HFF-Myc (cell line): Measurements from ENCODE around the gene PIM3.

ENCODE experiments used
- DNase-seq: peaks from one replicate; pipeline ENCODE4 v3.0.0-alpha.2; 2011; ENCODE audit warnings: low read depth; ENCODE audit errors: extremely low read depth
- H3K4me3 ChIP-seq: replicated peaks from 2 replicates; pipeline ENCODE4 v1.5.1; 2011; ENCODE audit warnings: low read depth, mild to moderate bottlenecking, control low read depth, low read length
- CTCF ChIP-seq: IDR thresholded peaks from 2 replicates; pipeline ENCODE4 v1.5.1; 2012; ENCODE audit warnings: mild to moderate bottlenecking, low read depth, low read length, control low read depth; ENCODE audit errors: missing control alignments

The PIM3 gene

GRCh38 chr22:49934160-49934890 lies 26.2 kb upstream of the PIM3 start:
- DNase-seq, result no peak
- no peak for TF ChIP-seq CTCF

DNA sequence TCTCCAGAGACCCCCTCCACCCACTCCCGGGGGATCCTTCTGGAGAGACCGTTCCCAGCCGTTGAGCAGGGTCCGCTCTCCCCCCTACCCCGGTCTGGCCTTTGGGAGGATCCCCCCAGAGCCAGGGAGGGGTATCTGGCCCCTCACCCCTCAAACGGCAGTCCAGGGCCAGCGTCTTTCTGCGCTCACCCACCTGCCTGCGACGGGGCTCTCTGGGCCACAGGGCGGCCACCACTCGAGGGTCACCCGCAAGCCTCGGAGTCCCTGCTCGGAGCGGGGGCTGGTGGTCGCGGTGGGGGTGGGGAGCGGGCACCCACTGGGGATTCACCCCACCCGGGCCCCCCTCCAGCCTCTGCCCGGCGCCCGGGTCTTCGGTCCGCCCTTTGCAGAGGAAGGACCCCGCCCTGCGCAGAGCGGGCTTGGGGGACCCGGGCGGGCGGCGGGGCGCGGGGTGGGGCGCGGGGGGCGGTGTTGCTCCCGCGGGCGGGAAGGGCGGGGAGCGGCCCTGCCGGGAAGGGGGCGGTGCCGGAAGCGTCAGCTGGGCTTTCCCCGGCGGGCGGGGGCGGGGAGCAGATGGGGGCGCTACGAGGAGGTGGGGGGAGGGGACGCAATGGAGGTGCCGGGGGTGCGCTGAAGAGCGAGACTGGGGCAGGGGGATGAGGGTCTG lies 25.5 kb upstream of the PIM3 start:
- no peak for DNase-seq
- no peak for TF ChIP-seq CTCF
- peak overlapping the region; percentile 27 for H3K4me3 ChIP-seq

More at GRCh38 chr22:49934160-49934890, 26.2 kb upstream of the PIM3 start:
- H3K4me3 ChIP-seq, result peak overlapping the region; percentile 27

GRCh38 chr22:49935561-49935960 lies 25.0 kb upstream of the PIM3 start:
- TF ChIP-seq CTCF, result no peak
- H3K4me3 ChIP-seq, result no peak overlapping the region
- DNase-seq, result no peak

DNA sequence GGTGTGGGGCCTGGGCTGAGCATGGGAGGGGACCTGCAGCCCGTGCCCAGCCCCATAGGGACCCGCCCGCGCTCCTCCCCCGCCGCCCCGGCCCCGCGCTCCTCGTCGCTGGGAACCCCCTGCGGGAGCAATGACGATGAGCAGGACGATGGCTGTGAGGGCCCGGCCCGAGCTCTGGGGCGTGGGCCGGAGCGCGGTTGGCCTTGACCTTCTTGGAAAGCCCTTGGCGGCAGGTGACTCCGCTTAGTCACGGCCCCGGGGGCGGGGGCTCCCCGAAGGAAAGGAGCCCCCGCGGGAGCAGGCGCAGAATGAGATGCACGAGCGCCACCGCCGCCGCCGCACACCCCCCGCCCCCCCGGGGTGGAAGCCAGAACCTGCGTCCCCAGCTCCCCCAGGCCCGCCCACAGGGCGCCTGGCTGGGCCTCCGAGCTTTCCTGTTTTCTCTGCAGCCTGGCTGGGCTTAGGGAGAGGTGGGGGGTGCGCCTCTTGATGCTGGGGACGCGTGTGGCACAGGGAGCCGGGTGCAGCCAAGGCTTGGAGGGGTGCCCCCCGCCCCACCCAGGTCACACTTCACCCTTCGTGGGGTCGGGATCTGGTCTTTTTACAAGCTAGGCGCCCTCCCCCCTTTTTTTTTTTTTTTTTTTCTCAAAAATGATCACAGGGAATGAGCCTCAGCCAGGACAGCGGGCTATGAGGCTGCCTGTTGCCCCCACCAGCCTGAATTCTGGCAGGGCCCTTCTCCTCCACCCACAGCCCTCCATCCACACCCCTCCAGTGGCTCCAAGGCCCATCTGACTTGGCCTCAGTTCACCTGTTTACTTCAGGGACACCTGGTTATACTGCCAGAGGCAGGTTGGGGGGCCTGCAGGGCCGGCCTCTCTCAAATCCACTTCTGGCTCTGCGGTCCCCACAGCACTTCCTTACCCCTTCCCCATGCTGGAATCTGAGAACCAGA lies 24.3 kb upstream of the PIM3 start:
- no peak for DNase-seq
- peak overlapping the region; percentile 13; the same call in 1 of the 2 replicates for H3K4me3 ChIP-seq
- TF ChIP-seq CTCF, result no peak

- no peak overlapping the region for H3K4me3 ChIP-seq
- no peak for TF ChIP-seq CTCF
- no peak for DNase-seq
Measured at GRCh38 chr22:49936973-49937757, 23.4 kb upstream of the PIM3 start.

DNA sequence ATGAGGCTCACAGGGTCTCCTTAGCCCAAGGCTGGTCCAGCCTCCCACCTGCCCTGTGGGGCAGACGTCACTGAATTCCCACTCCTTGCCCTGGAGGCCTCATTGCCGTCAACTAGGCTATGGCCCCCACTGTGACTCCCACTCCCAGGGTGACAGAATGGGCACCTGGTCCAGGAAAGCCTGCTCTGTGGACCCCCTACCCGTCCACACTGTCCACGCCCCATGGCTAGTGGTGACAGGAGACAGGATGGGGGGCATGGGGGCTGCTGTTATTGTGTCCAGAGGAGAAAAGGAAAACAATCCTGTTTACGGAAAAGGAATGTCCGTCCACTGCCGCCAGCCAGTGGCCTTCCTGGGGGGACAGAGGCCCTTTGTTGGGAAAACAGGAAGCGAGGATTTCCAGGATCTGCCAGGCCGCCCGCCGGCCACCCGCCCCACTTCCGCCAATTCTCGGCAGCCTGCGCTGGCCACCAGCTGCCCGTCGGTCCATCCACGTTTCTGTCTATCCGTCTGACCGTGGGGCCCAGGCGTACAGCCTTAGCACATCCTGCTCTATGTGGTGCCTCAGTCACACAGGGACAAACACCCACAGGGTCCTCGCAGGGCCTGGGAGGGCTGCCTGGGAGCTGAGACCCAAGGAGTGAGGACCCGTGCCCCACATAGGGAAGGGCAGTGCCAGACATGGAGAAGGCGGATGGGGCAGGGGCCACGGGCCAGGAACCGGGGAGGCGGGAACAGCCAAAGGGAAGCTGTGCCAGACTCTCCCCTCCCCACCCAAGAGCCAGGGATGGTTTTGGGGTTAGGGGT lies 22.6 kb upstream of the PIM3 start:
- TF ChIP-seq CTCF, result no peak
- no peak overlapping the region for H3K4me3 ChIP-seq
- no peak for DNase-seq
